GM12878 (cell line): ENCODE measurements around the gene UACA. TPM values are rescaled to one million over a fixed set of nuclear protein-coding genes. Genes with fewer than 3 reads are reported as not detected.

Experiments used
- ATAC-seq: fragments of 200-7000 bp; cut with Tn5 transposase; 3 replicates; pipeline ENCODE4 v1.9.1; 2020; ENCODE audit warnings: mild to moderate bottlenecking, moderate library complexity
- BruUV-seq: library from RNA; stranded (reverse); fragments of 400-500 nt; replicated peaks from 2 replicates; lab custom pipeline; 2021; lab: Mats Ljungman, UMichigan
- CTCF ChIA-PET: fragments of 300-600 bp; sonication (Branson Sonifier 250); formaldehyde crosslinking; extraction: SDS; loops from one replicate; lab custom pipeline; 2021; ENCODE audit warnings: inconsistent platforms; lab: Yijun Ruan, JAX
- POLR2A ChIA-PET: fragments of 350-600 bp; formaldehyde crosslinking; extraction: SDS; loops from one replicate; lab custom pipeline; 2021; ENCODE audit warnings: inconsistent platforms; lab: Charles Lee
- RAD21 ChIA-PET: fragments of 300-600 bp; sonication (Branson Sonifier 250); formaldehyde crosslinking; loops from one replicate; lab custom pipeline; 2023; ENCODE audit warnings: antibody characterized with exemption; ENCODE audit not compliant: unreplicated experiment; lab: Charles Lee
- SMC1A ChIA-PET: fragments of 300-600 bp; sonication (Branson Sonifier 250); formaldehyde crosslinking; loops from one replicate; lab custom pipeline; 2023; ENCODE audit not compliant: unreplicated experiment, uncharacterized antibody; lab: Charles Lee
- DNase-seq: peaks from one replicate; pipeline ENCODE4 v3.0.0-alpha.2; 2011; ENCODE audit warnings: low read depth, low spot score
- FAIRE-seq: peaks from 3 replicates; lab custom pipeline; 2011; peaks lifted over from hg19 to GRCh38; lab: Jason Lieb, UNC
- H2AFZ ChIP-seq: 2 replicates; pipeline ENCODE4 v1.6.0; 2011; ENCODE audit warnings: low read depth, low read length, control low read depth; ENCODE audit not compliant: control insufficient read depth
- H3K27ac ChIP-seq: 2 replicates; pipeline ENCODE4 v1.5.1; 2011; ENCODE audit warnings: control low read depth; ENCODE audit not compliant: control insufficient read depth, insufficient read depth
- H3K27me3 ChIP-seq, 2 experiments: replicated peaks in 1 of 2; 2 replicates each; pipeline versions ENCODE4 v1.6.0 to v1.6.1; 2011; ENCODE audit warnings: low read length in 1 of 2; ENCODE audit not compliant: control insufficient read depth in 2 of 2, insufficient read depth in 2 of 2
- H3K36me3 ChIP-seq, 2 experiments: 2 replicates each; pipeline ENCODE4 v1.5.1; 2011; ENCODE audit warnings: low read length in 1 of 2; ENCODE audit not compliant: control insufficient read depth in 2 of 2, insufficient read depth in 2 of 2
- H3K4me1 ChIP-seq: 2 replicates; pipeline ENCODE4 v1.6.1; 2011; ENCODE audit warnings: mild to moderate bottlenecking, low read length, moderate library complexity, mixed read lengths; ENCODE audit not compliant: control insufficient read depth, insufficient read depth
- H3K4me2 ChIP-seq: 2 replicates; pipeline ENCODE4 v1.6.0; 2011; ENCODE audit warnings: control low read depth; ENCODE audit not compliant: control insufficient read depth, insufficient read depth
- H3K4me3 ChIP-seq: fragments of 200-600 bp; sonication (generic); 2 replicates; pipeline ENCODE4 v1.5.1; 2016
- H3K79me2 ChIP-seq: 2 replicates; pipeline ENCODE4 v1.6.0; 2011; ENCODE audit warnings: low read length; ENCODE audit not compliant: control insufficient read depth, insufficient read depth
- H3K9ac ChIP-seq: 2 replicates; pipeline ENCODE4 v1.8.0; 2011; ENCODE audit warnings: low read length, control low read depth, mixed read lengths; ENCODE audit not compliant: control insufficient read depth, insufficient read depth
- H3K9me3 ChIP-seq: replicated peaks from 3 replicates; pipeline ENCODE4 v1.5.1; 2011; ENCODE audit warnings: mild to moderate bottlenecking, low read length; ENCODE audit not compliant: control insufficient read depth, insufficient read depth
- H4K20me1 ChIP-seq: 2 replicates; pipeline ENCODE4 v1.6.0; 2011; ENCODE audit not compliant: control insufficient read depth, insufficient read depth
- FOXM1 ChIP-seq: IDR thresholded peaks from 2 replicates; pipeline ENCODE4 v1.6.1; 2012; ENCODE audit warnings: low read depth, mild to moderate bottlenecking, inconsistent platforms, low read length, moderate library complexity
- MEF2B ChIP-seq: fragments of 450-650 bp; IDR thresholded peaks from 2 replicates; pipeline ENCODE4 v1.6.1; 2018; ENCODE audit warnings: mild to moderate bottlenecking, moderate library complexity; ENCODE audit not compliant: partially characterized antibody, poor library complexity, severe bottlenecking
- TBL1XR1 ChIP-seq: IDR thresholded peaks from 2 replicates; pipeline ENCODE4 v1.6.1; 2012; ENCODE audit warnings: low read depth, low read length, improper control_type of control experiment
- ZBED1 ChIP-seq: IDR thresholded peaks from 2 replicates; pipeline ENCODE4 v1.6.1; 2016; ENCODE audit warnings: borderline replicate concordance
- ZBTB4 ChIP-seq: fragments of 450-650 bp; formaldehyde crosslinking; IDR thresholded peaks from 2 replicates; pipeline ENCODE4 v1.4.0; 2022; ENCODE audit warnings: mild to moderate bottlenecking, moderate library complexity
- ZNF207 ChIP-seq: fragments of 450-650 bp; IDR thresholded peaks from 2 replicates; pipeline ENCODE4 v1.6.1; 2014; ENCODE audit warnings: antibody characterized with exemption, mild to moderate bottlenecking, borderline replicate concordance
- WGBS: methylation state at CpG from one replicate; pipeline ENCODE4 v1.1.6; 2016; ENCODE audit warnings: low lambda C conversion rate; ENCODE audit not compliant: insufficient replicate concordance, insufficient coverage; ENCODE audit errors: missing lambda C conversion rate; 5-methylcytosine and 5-hydroxymethylcytosine counted together
- in situ Hi-C: fragments of 300-500 bp; cut with MboI; formaldehyde crosslinking; loops from 9 replicates; pipeline ENCODE4 v1.14.3; 2018; ENCODE audit warnings: mixed read lengths
- intact Hi-C: fragments of 100-400 bp; cut with micrococcal nuclease; formaldehyde crosslinking; loops from one replicate; pipeline ENCODE4 v1.14.2; 2022; ENCODE audit not compliant: unreplicated experiment
- polyA plus RNA-seq, 11 experiments: library from polyadenylated mRNA; depleted of rRNA in 4 of 11; unstranded in 6 of 11; stranded (reverse) in 5 of 11; fragments of >200 nt; fragmentation: Nextera tagmentation in 4 of 11; fragmentation: Illumina TruSeq in 1 of 11; extraction: Ambion mirVana in 4 of 11; extraction: Trizol in 1 of 11; gene quantifications; 1 replicate in 1 of 11; 2 replicates in 10 of 11; pipeline versions ENCODE4 v1.2.1 to v1.2.3, GENCODE V29; 2011 to 2016; ENCODE audit warnings: inconsistent platforms in 2 of 11, missing spikeins in 2 of 11, low read depth in 1 of 11
- total RNA-seq, 4 experiments: library from RNA; depleted of rRNA in 3 of 4; stranded (reverse); fragments of >200 nt in 3 of 4; fragmentation: Illumina TruSeq in 1 of 4; extraction: Trizol in 1 of 4; gene quantifications; 2 replicates each; pipeline versions ENCODE4 v1.2.1 to v1.2.3, GENCODE V29; 2013 to 2021
- TF ChIP-seq, protein P1 (sequence below): fragments of 450-650 bp; IDR thresholded peaks from 2 replicates; pipeline ENCODE4 v1.6.1; 2017; ENCODE audit warnings: mild to moderate bottlenecking
- TF ChIP-seq, protein P2 (sequence below): IDR thresholded peaks from 2 replicates; pipeline ENCODE4 v1.6.1; 2011; ENCODE audit warnings: low read depth, mild to moderate bottlenecking, low read length, moderate library complexity, borderline replicate concordance; ENCODE audit errors: extremely low read depth

Gene UACA
- total and polyA plus RNA-seq, 10 of the 15 experiments (the other 5 are each of a cell fraction or from before 2014, with no cell fraction given) = 0.30 to 4.0 (median 2.0) TPM

DNA sequence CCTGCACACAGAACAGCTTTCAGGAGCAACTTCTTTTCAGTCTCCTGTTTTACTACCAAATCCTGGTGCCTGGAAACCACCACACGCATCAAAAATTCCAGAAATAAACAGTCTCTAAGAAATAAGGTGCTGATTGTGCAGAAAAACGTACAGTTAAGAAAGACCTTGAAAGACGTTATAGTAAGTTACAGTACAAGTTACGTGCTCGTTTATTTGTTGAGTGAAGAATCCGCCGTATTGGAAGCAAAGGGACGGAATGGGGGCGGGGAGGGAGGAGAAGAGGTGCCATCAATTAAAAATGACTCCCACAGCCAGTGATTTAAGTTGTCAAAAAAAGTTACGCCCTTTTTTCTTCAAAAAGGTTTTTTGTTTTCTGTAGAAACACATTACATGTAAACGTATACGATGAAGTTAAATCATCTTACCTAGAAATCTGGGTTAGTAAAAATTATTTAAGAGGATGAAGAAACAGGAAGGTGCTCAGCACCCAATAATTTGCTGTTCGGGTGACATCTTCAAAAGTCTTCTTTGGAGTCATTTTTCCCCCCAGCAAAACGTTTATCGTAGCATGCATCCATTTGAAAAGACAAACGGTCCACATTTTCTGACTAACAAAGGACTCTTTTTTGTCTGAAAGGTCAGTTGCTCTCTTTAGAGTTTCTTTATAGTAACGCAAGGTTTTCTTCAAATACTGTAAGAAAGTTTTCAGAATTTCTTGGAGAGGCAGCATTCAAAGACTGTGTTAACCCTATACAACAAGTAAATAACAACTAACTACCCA lies 782 bp upstream of the UACA start:
- Histone ChIP-seq H3K4me2 (peak overlapping the region; percentile 91), H2AFZ (peak overlapping the region; percentile 93), H3K36me3 (no peaks in the 10 kb centered on the region), H3K9me3 (no peaks in the 10 kb centered on the region), H3K4me3 (peak overlapping the region; percentile 66), H3K9ac (no peak overlapping the region; the same call in 1 of the 2 replicates), H4K20me1 (no peaks in the 10 kb centered on the region), H3K79me2 (no peaks in the 10 kb centered on the region), H3K27ac (no peak overlapping the region), H3K27me3 (peaks cover 0 to 5% of the 10 kb centered on the region in 2 experiments; a peak in 2 of 4 replicates), H3K4me1 (peaks cover 3% of the 10 kb centered on the region; the same call in 1 of the 2 replicates)
- CTCF ChIA-PET = no interaction called here
- FAIRE-seq (no peak), ATAC-seq (no peak), DNase-seq (no peak)
- in situ Hi-C loops (no loop called here), intact Hi-C loops (no loop called here)
- SMC1A ChIA-PET = no interaction called here
- TF ChIP-seq FOXM1 = no peak
- TF ChIP-seq ZNF207 = no peak
- no peak for TF ChIP-seq MEF2B
- TF ChIP-seq ZBTB4 (CRISPR knock-in tag) = no peak
- TF ChIP-seq, protein P1, sequence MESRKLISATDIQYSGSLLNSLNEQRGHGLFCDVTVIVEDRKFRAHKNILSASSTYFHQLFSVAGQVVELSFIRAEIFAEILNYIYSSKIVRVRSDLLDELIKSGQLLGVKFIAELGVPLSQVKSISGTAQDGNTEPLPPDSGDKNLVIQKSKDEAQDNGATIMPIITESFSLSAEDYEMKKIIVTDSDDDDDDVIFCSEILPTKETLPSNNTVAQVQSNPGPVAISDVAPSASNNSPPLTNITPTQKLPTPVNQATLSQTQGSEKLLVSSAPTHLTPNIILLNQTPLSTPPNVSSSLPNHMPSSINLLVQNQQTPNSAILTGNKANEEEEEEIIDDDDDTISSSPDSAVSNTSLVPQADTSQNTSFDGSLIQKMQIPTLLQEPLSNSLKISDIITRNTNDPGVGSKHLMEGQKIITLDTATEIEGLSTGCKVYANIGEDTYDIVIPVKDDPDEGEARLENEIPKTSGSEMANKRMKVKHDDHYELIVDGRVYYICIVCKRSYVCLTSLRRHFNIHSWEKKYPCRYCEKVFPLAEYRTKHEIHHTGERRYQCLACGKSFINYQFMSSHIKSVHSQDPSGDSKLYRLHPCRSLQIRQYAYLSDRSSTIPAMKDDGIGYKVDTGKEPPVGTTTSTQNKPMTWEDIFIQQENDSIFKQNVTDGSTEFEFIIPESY = no peak
- no peak for TF ChIP-seq ZBED1
- no peak for TF ChIP-seq TBL1XR1
- TF ChIP-seq, protein P2, sequence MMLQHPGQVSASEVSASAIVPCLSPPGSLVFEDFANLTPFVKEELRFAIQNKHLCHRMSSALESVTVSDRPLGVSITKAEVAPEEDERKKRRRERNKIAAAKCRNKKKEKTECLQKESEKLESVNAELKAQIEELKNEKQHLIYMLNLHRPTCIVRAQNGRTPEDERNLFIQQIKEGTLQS = no peak
- POLR2A ChIA-PET = no interaction called here
- BruUV-seq = no TSS peak
- RAD21 ChIA-PET = no interaction called here
- 48% methylated on average over 17 of the region's 17 CpGs for WGBS
